Kidney epithelial cell (primary cell): ENCODE data around the gene TBL1Y. TPM values are rescaled to one million over a fixed set of nuclear protein-coding genes. Genes with fewer than 3 reads are reported as not detected.
"Not testable (repeated sequence)": the region's sequence is repeated elsewhere in the genome, so short reads cannot be mapped to it uniquely, and the experiment has no call there.

Experiments
- DNase-seq: peaks from one replicate; pipeline ENCODE4 v3.0.0-alpha.2; 2010; ENCODE audit warnings: low read depth
- H3K27me3 ChIP-seq: 2 replicates; pipeline ENCODE4 v1.6.0; 2011; ENCODE audit warnings: low read length; ENCODE audit not compliant: control insufficient read depth, insufficient read depth
- H3K36me3 ChIP-seq: 2 replicates; pipeline ENCODE4 v1.5.1; 2011; ENCODE audit warnings: low read length; ENCODE audit not compliant: control insufficient read depth, insufficient read depth
- H3K4me3 ChIP-seq: 2 replicates; pipeline ENCODE4 v1.5.1; 2011; ENCODE audit warnings: low read depth, mild to moderate bottlenecking, control low read depth, low read length
- CTCF ChIP-seq: IDR thresholded peaks from 2 replicates; pipeline ENCODE4 v1.5.1; 2011; ENCODE audit warnings: mild to moderate bottlenecking, moderate library complexity, low read length, control low read depth, inconsistent platforms; ENCODE audit not compliant: insufficient read depth, poor library complexity, severe bottlenecking
- total RNA-seq: library from RNA; depleted of rRNA; stranded (reverse); fragments of >200 nt; gene quantifications from 2 replicates; pipeline ENCODE4 v1.2.3, GENCODE V29; 2015

TBL1Y gene
- 2.4 and 2.5 TPM in 2 replicates for total RNA-seq

GRCh38 chrY:6910372-6911252 lies at the start of gene TBL1Y:
Gene TBL1Y, plus strand, starts transcription at chrY:6910697. Its CDS starts 114,388 bp downstream, at chrY:7025085.
- no peak for TF ChIP-seq CTCF
- DNase-seq = no peak
- no peaks in the 10 kb centered on the region for H3K27me3 ChIP-seq
- no peaks in the 10 kb centered on the region for H3K36me3 ChIP-seq
- H3K4me3 ChIP-seq = no peak within 1 kb of the TSS

GRCh38 chrY:6894496-6894895 lies 16.0 kb upstream of the TBL1Y start:
- Histone ChIP-seq H3K27me3 (no peaks in the 10 kb centered on the region), H3K4me3 (no peak overlapping the region), H3K36me3 (no peaks in the 10 kb centered on the region)
- TF ChIP-seq CTCF = no peak
- DNase-seq = no peak

- no peaks in the 10 kb centered on the region for H3K27me3 ChIP-seq
- DNase-seq = no peak
- H3K4me3 ChIP-seq = no peak overlapping the region
- H3K36me3 ChIP-seq = no peaks in the 10 kb centered on the region
- TF ChIP-seq CTCF = no peak
Measured at GRCh38 chrY:6895236-6895635, 15.3 kb upstream of the TBL1Y start.

GRCh38 chrY:6902116-6902515 lies 8.4 kb upstream of the TBL1Y start:
- H3K27me3 ChIP-seq, DNase-seq, H3K36me3 ChIP-seq, H3K4me3 ChIP-seq: not testable (repeated sequence)

GRCh38 chrY:6907591-6907990 lies 2.9 kb upstream of the TBL1Y start:
- Histone ChIP-seq H3K27me3 (no peaks in the 10 kb centered on the region), H3K36me3 (no peaks in the 10 kb centered on the region), H3K4me3 (no peak overlapping the region)
- no peak for TF ChIP-seq CTCF
- no peak for DNase-seq

- H3K4me3 ChIP-seq, H3K36me3 ChIP-seq, DNase-seq, H3K27me3 ChIP-seq: not testable (repeated sequence)
Measured at GRCh38 chrY:6908021-6908420, 2.5 kb upstream of the TBL1Y start.

- Histone ChIP-seq H3K27me3 (no peaks in the 10 kb centered on the region), H3K36me3 (no peaks in the 10 kb centered on the region), H3K4me3 (no peak overlapping the region)
- TF ChIP-seq CTCF = no peak
- no peak for DNase-seq
Measured at GRCh38 chrY:6909118-6909521, 1.4 kb upstream of the TBL1Y start.
